IPS-20b (cell line): ENCODE data around the gene ANO10.

ENCODE experiments used
- H3K27ac ChIP-seq: one replicate; pipeline ENCODE4 v1.5.1; 2013; ENCODE audit warnings: low read length
- H3K27me3 ChIP-seq: 2 replicates; pipeline ENCODE4 v1.6.1; 2013; ENCODE audit warnings: mild to moderate bottlenecking, low read length, inconsistent platforms; ENCODE audit not compliant: insufficient read depth
- H3K36me3 ChIP-seq: 2 replicates; pipeline ENCODE4 v1.6.1; 2013; ENCODE audit warnings: low read depth, mild to moderate bottlenecking, inconsistent platforms, low read length, moderate library complexity; ENCODE audit not compliant: insufficient read depth
- H3K4me1 ChIP-seq: 2 replicates; pipeline ENCODE4 v1.6.1; 2013; ENCODE audit warnings: mild to moderate bottlenecking, control low read depth, inconsistent platforms, low read length, moderate library complexity; ENCODE audit not compliant: insufficient read depth
- H3K4me3 ChIP-seq: 2 replicates; pipeline ENCODE4 v1.5.1; 2013; ENCODE audit warnings: mild to moderate bottlenecking, low read length, inconsistent platforms
- H3K9ac ChIP-seq: 2 replicates; pipeline ENCODE4 v1.6.1; 2013; ENCODE audit warnings: low read depth, mild to moderate bottlenecking, inconsistent platforms, low read length, moderate library complexity
- H3K9me3 ChIP-seq: 2 replicates; pipeline ENCODE4 v1.6.1; 2013; ENCODE audit warnings: mild to moderate bottlenecking, low read depth, low read length, inconsistent platforms; ENCODE audit not compliant: insufficient read depth

Gene ANO10

DNA sequence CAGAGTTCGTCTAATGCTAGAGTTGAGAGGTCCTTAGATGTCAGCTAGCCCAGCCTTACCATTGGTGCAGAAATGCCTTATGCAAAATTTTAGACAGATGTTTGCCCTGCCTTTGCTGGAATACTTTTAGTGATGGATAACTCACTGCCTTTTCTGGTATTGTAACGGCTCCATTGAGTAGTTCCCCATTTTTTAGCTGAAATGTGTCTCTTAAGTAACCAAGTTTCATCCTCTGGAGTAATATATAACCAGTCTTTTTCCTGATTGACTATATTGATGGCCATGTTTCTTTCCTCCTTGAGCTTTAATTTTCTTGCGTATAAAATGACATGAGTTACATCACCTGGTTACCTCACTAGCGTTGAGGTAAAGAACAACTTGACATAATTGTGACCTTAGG lies 290.4 kb downstream of the ANO10 start:
- Histone ChIP-seq H3K4me3 (no peak overlapping the region), H3K9ac (no peak overlapping the region), H3K9me3 (peaks cover 13% of the 10 kb centered on the region; the same call in 1 of the 2 replicates), H3K4me1 (peaks cover 3% of the 10 kb centered on the region; the same call in 1 of the 2 replicates), H3K27ac (no peak overlapping the region), H3K27me3 (no peaks in the 10 kb centered on the region), H3K36me3 (peaks cover 24% of the 10 kb centered on the region; the same call in 1 of the 2 replicates)

DNA sequence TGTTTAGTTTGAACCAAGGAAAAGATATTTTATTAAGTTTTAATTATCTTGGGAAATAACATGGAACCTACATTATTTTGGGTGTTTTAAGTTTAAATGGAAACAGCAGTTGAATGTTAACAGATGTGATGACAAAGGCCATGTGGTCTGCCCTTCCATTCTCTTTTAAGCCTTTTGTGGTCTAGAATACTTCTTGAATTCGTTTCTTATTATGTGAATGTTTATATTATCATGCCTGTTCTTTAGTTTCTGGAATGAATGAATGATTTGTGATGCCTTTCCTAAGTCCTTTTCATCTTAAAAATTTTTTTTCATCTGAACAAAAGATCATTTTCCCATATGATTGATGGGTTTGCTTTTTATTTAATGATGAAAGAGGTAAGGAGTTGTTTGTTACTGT lies 290.8 kb downstream of the ANO10 start:
- peaks cover 3% of the 10 kb centered on the region; the same call in 1 of the 2 replicates for H3K4me1 ChIP-seq
- H3K27me3 ChIP-seq, result no peaks in the 10 kb centered on the region
- H3K9ac ChIP-seq, result no peak overlapping the region
- H3K4me3 ChIP-seq, result no peak overlapping the region
- peaks cover 20% of the 10 kb centered on the region; the same call in 1 of the 2 replicates for H3K36me3 ChIP-seq
- peaks cover 9% of the 10 kb centered on the region; the same call in 1 of the 2 replicates for H3K9me3 ChIP-seq
- no peak overlapping the region for H3K27ac ChIP-seq

DNA sequence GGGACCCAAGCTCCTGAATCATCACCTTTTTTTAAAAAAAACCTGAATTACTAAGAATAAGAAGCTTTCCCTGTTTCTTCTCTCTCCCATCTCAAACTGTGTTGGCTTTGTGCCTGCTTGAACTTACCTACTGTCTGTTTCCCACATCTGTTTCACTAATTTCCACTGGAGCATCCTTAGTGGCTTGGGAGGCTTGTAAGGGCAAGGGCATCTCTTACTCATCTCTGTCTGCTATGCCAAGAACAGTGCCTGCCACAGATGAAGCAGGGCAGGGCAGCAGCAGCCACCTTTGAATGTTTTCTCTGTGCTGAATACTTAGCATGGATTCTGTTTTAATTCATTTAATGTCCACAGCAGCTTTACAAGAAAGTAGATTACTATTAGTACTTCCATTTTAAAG lies 293.2 kb downstream of the ANO10 start:
- Histone ChIP-seq H3K9ac (no peak overlapping the region), H3K27me3 (no peaks in the 10 kb centered on the region), H3K4me1 (peaks cover 3% of the 10 kb centered on the region; the same call in 1 of the 2 replicates), H3K9me3 (no peaks in the 10 kb centered on the region), H3K36me3 (0 out of 2 replicates have a peak, but pooled peaks cover 4% of the 10 kb centered on the region), H3K4me3 (no peak overlapping the region), H3K27ac (no peak overlapping the region)

- H3K27me3 ChIP-seq, result no peaks in the 10 kb centered on the region
- no peaks in the 10 kb centered on the region for H3K9me3 ChIP-seq
- no peak overlapping the region for H3K27ac ChIP-seq
- H3K9ac ChIP-seq, result no peak overlapping the region
- no peak overlapping the region for H3K4me3 ChIP-seq
- peaks cover 3% of the 10 kb centered on the region; the same call in 1 of the 2 replicates for H3K4me1 ChIP-seq
- 0 out of 2 replicates have a peak, but pooled peaks cover 4% of the 10 kb centered on the region for H3K36me3 ChIP-seq
Measured at GRCh38 chr3:43327582-43327979, 294.2 kb downstream of the ANO10 start.

DNA sequence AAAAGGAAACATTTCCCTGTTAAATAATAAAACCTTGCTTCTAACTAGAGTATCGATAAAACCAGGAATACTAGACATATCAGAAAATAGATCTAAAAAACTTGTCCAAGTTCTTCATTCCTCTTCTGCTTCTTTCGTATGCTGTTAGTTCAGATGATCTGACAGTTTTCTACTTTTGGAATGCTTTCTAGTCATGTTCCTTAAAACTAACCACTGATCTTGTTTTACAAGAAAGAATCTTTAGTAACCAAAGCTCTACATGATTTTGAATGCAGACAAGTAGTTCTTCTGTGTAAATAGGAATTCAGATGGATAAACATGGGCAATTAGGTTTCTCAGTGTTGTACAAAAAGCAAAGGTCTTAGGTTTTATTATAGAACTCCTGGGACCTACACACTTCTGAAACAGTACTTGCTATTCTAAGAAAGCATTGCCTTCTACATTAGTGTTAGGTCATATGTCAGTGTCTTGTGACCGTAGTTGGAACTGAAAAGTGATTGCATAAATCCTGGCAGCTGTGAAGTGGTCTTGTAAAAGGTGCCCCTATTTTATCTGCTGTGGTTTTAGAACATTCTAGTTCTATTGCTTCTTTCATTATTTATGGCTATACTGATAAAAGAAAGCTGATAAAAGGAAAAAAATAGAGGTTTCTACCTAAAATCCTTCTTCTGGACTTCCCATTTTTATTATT lies 294.8 kb downstream of the ANO10 start:
- Histone ChIP-seq H3K27ac (no peak overlapping the region), H3K36me3 (0 out of 2 replicates have a peak, but pooled peaks cover 3% of the 10 kb centered on the region), H3K4me3 (no peak overlapping the region), H3K9ac (no peak overlapping the region), H3K4me1 (peaks cover 3% of the 10 kb centered on the region; the same call in 1 of the 2 replicates), H3K9me3 (no peaks in the 10 kb centered on the region), H3K27me3 (no peaks in the 10 kb centered on the region)

DNA sequence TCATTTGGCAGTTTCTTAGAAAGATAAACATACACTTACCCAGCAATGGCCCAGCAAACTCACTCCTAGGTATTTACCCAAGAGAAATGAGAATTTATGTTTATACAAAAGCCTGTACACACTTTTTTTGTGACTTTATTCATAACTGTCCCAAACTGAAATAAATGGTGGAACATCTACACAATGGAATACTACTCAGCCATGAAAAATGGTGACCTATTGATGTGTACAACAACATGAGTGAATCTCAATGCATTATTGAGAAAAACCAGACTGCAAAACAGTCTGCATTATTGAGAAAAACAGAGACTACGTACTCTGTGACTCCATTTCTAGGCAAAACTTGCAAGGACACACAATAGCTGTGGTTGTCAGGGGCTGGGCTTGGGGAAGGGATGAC lies 298.3 kb downstream of the ANO10 start:
- Histone ChIP-seq H3K9me3 (no peaks in the 10 kb centered on the region), H3K27ac (no peak overlapping the region), H3K9ac (no peak overlapping the region), H3K4me1 (no peaks in the 10 kb centered on the region; the same call in 1 of the 2 replicates), H3K36me3 (no peaks in the 10 kb centered on the region), H3K4me3 (no peak overlapping the region), H3K27me3 (no peaks in the 10 kb centered on the region)

- H3K36me3 ChIP-seq, result no peaks in the 10 kb centered on the region
- peaks cover 7% of the 10 kb centered on the region for H3K4me1 ChIP-seq
- no peak overlapping the region for H3K27ac ChIP-seq
- no peak overlapping the region for H3K4me3 ChIP-seq
- no peak overlapping the region for H3K9ac ChIP-seq
- no peaks in the 10 kb centered on the region for H3K27me3 ChIP-seq
- H3K9me3 ChIP-seq, result no peaks in the 10 kb centered on the region
Measured at GRCh38 chr3:43320288-43320687, 301.5 kb downstream of the ANO10 start.

DNA sequence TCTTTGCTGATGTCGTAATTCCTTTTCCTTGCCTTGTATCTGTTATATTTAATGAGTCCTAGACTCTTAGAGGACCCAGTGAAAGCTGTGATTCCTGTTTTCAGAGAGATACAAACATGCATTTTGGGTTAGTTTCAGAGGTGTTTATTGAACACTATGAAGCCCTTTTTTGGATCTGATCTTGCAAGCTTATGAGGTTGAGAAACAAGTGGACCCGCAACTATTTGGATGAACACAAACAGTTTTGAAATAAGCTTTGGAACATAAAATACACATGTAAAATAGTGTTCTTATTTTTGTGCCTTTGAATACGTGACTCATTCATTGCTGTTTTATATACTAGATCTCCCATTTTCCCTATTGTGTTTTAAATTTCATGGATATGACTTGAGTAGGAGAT lies 302.0 kb downstream of the ANO10 start:
- Histone ChIP-seq H3K9me3 (no peaks in the 10 kb centered on the region), H3K36me3 (no peaks in the 10 kb centered on the region), H3K4me1 (peaks cover 7% of the 10 kb centered on the region), H3K27ac (no peak overlapping the region), H3K27me3 (no peaks in the 10 kb centered on the region), H3K9ac (no peak overlapping the region), H3K4me3 (no peak overlapping the region)

GRCh38 chr3:43319376-43319775 lies 302.4 kb downstream of the ANO10 start:
- Histone ChIP-seq H3K27me3 (no peaks in the 10 kb centered on the region), H3K27ac (no peak overlapping the region), H3K4me1 (peaks cover 7% of the 10 kb centered on the region), H3K36me3 (no peaks in the 10 kb centered on the region), H3K9me3 (no peaks in the 10 kb centered on the region), H3K9ac (no peak overlapping the region), H3K4me3 (no peak overlapping the region)

DNA sequence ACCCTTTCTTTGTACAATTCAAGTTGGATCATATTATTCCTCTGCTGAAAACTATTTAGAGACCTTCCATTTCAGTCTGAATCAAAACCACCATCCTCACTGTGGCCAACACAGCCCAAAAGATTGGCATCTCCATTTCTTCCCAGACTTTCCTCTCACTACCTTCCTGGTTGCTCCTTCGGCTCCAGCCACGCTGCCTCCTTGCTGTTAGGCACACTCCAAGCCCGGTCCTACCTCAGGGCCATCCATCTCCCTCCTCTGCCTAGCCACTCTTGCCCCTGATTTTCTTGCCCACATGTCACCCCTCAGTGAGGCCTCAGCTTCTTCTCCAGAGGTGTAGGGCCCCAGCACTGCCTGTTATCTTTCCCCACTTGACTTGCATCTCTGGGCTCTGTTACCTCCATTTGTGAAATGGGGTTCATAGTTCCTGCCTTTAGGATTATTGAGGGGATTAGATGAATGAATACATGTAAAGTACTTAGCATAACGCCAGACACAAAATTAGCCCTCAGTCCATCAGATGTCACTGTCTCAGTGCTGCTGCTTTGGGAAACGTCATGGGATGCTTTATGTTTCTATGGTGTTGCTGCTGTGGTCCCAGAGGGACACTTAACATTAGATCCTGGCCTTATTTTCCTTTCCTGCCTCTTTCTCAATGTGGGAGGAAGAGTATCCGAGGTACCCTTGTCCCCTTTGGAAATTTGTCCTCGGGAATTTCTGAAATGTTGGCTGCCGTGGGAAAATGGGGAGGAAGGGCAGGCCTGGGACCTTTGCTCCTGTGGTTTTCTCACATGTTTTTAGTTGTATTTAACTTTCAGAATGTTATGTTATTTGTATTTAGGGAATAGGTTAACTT lies 304.1 kb downstream of the ANO10 start:
- no peak overlapping the region for H3K27ac ChIP-seq
- no peak overlapping the region for H3K4me3 ChIP-seq
- H3K27me3 ChIP-seq, result no peaks in the 10 kb centered on the region
- peaks cover 7% of the 10 kb centered on the region for H3K4me1 ChIP-seq
- H3K9me3 ChIP-seq, result no peaks in the 10 kb centered on the region
- H3K36me3 ChIP-seq, result 0 out of 2 replicates have a peak, but pooled peaks cover 4% of the 10 kb centered on the region
- no peak overlapping the region for H3K9ac ChIP-seq

- Histone ChIP-seq H3K9me3 (no peaks in the 10 kb centered on the region), H3K4me3 (no peak overlapping the region), H3K27me3 (no peaks in the 10 kb centered on the region), H3K27ac (no peak overlapping the region), H3K4me1 (peaks cover 7% of the 10 kb centered on the region), H3K36me3 (0 out of 2 replicates have a peak, but pooled peaks cover 4% of the 10 kb centered on the region), H3K9ac (no peak overlapping the region)
Measured at GRCh38 chr3:43316783-43317460, 304.9 kb downstream of the ANO10 start.
